ENCODE results near the gene C18orf63. TPM values are rescaled to one million over a fixed set of nuclear protein-coding genes. Genes with fewer than 3 reads are reported as not detected.
A peak's percentile ranks its signal among the peaks of the same experiment; 100 is the strongest.
"Not testable (repeated sequence)": the region's sequence is repeated elsewhere in the genome, so short reads cannot be mapped to it uniquely, and the experiment has no call there.

The C18orf63 gene
- total RNA-seq, 3 donors from 2014 or later = not detected

DNA sequence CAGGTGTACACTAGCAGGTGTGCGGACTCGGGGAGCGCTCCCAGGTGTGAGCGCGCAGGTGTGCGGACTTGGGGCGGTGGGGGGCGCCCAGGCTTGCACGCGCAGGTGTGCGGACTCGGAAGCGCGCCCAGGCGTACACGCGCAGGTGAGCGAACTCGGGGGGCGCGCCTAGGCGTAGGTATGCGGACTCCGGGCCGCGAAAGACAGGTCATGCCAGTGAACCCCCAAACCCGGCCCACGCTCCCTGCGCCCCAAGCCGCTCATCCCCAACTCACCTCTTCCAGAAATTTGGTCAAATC, 24.2 kb upstream of the C18orf63 start:
- Mint-ChIP-seq H3K4me3 (peak overlapping the region; percentile 95), H3K27me3 (ENCODE audit: low read depth) (no peaks in the 10 kb centered on the region), H3K9me3 (no peaks in the 10 kb centered on the region), H3K4me1 (ENCODE audit: low read depth) (peaks cover 18% of the 10 kb centered on the region), H3K36me3 (ENCODE audit: insufficient read depth) (no peaks in the 10 kb centered on the region)
- no peak for DNase-seq
- no peak for ATAC-seq

GRCh38 chr18:74291771-74292540, 23.7 kb upstream of the C18orf63 start, which contains the start of gene CYB5A:
CYB5A (minus strand) TSS chr18:74291963; CDS start chr18:74291875, 88 bp downstream.
- Mint-ChIP-seq H3K36me3 (ENCODE audit: insufficient read depth) (no peaks in the 10 kb centered on the region), H3K9me3 (no peaks in the 10 kb centered on the region), H3K27me3 (ENCODE audit: low read depth) (no peaks in the 10 kb centered on the region), H3K4me1 (ENCODE audit: low read depth) (peaks cover 18% of the 10 kb centered on the region), H3K4me3 (peak within 1 kb of the TSS; percentile 95)
- ATAC-seq (peak; percentile 98 to 100), DNase-seq (peak; percentile 99)

GRCh38 chr18:74292541-74292858, 23.1 kb upstream of the C18orf63 start:
- DNase-seq (no peak), ATAC-seq (no peak)
- H3K9me3 Mint-ChIP-seq = no peaks in the 10 kb centered on the region
- peak overlapping the region; percentile 95 for H3K4me3 Mint-ChIP-seq
- no peaks in the 10 kb centered on the region for H3K27me3 Mint-ChIP-seq (ENCODE audit: low read depth)
- H3K4me1 Mint-ChIP-seq (ENCODE audit: low read depth) = peaks cover 16% of the 10 kb centered on the region
- H3K36me3 Mint-ChIP-seq (ENCODE audit: insufficient read depth) = no peaks in the 10 kb centered on the region

GRCh38 chr18:74292982-74293381, 22.7 kb upstream of the C18orf63 start:
- H3K4me3 Mint-ChIP-seq = peak overlapping the region; percentile 95
- not testable (repeated sequence) for ATAC-seq; H3K27me3 Mint-ChIP-seq (ENCODE audit: low read depth); H3K36me3 Mint-ChIP-seq (ENCODE audit: insufficient read depth); H3K9me3 Mint-ChIP-seq; DNase-seq
- H3K4me1 Mint-ChIP-seq (ENCODE audit: low read depth) = peaks cover 15% of the 10 kb centered on the region

DNA sequence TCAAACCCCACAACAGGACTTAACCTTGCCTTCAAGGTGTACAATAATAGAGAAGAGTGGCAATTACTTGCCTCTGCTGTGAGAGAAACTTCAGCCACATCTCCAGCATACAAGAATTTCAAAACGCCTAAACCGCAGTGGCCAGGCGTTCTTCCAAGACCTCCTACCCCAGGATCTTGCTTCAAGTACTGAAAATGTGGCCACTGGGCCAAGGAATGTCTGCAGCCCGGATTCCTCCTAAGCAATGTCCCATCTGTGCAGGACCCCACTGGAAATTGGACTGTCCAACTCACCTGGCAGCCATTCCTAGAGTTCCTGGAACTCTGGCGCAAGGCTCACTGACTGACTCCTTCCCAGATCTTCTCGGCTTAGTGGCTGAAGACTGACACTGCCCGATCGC, 21.1 kb upstream of the C18orf63 start:
- H3K27me3 Mint-ChIP-seq (ENCODE audit: low read depth) = peaks cover 5% of the 10 kb centered on the region
- no peak for ATAC-seq
- peaks cover 11% of the 10 kb centered on the region for H3K4me1 Mint-ChIP-seq (ENCODE audit: low read depth)
- H3K9me3 Mint-ChIP-seq = no peaks in the 10 kb centered on the region
- DNase-seq = no peak
- H3K4me3 Mint-ChIP-seq = no peak overlapping the region
- no peaks in the 10 kb centered on the region for H3K36me3 Mint-ChIP-seq (ENCODE audit: insufficient read depth)

GRCh38 chr18:74299162-74299561, 16.5 kb upstream of the C18orf63 start:
- peaks cover 13% of the 10 kb centered on the region for H3K27me3 Mint-ChIP-seq (ENCODE audit: low read depth)
- ATAC-seq (no peak), DNase-seq (no peak)
- H3K36me3 Mint-ChIP-seq (ENCODE audit: insufficient read depth) = no peaks in the 10 kb centered on the region
- H3K4me3 Mint-ChIP-seq = no peak overlapping the region
- no peaks in the 10 kb centered on the region for H3K4me1 Mint-ChIP-seq (ENCODE audit: low read depth)
- no peaks in the 10 kb centered on the region for H3K9me3 Mint-ChIP-seq

- no peak for DNase-seq
- ATAC-seq = no peak
- Mint-ChIP-seq H3K4me3 (no peak overlapping the region), H3K36me3 (ENCODE audit: insufficient read depth) (no peaks in the 10 kb centered on the region), H3K4me1 (ENCODE audit: low read depth) (no peaks in the 10 kb centered on the region), H3K9me3 (no peaks in the 10 kb centered on the region), H3K27me3 (ENCODE audit: low read depth) (peaks cover 13% of the 10 kb centered on the region)
These were observed 15.9 kb upstream of the C18orf63 start for GRCh38 chr18:74299746-74300145.

GRCh38 chr18:74303306-74303705, 12.3 kb upstream of the C18orf63 start:
- no peak overlapping the region for H3K4me3 Mint-ChIP-seq
- H3K9me3 Mint-ChIP-seq = no peaks in the 10 kb centered on the region
- DNase-seq (no peak), ATAC-seq (no peak)
- no peaks in the 10 kb centered on the region for H3K4me1 Mint-ChIP-seq (ENCODE audit: low read depth)
- no peaks in the 10 kb centered on the region for H3K36me3 Mint-ChIP-seq (ENCODE audit: insufficient read depth)
- H3K27me3 Mint-ChIP-seq (ENCODE audit: low read depth) = peaks cover 33% of the 10 kb centered on the region

DNA sequence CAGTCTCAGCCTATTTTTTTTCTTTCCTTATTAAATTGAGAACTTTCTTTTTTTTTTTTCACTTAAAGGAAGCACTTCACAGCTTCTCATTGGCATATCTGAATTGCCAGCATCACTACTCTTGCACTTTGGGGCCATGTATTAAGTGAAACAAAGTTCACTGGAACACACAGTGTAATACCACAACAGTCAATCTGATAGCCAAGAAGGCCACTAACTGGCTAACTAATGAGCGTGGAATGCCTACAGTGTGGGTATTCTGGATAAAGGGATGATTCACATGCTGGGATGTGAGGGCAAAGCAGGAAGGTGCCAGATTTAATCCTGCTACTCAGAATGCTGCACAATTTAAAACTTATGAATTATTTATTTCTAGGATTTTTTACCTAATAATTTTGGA, 11.7 kb upstream of the C18orf63 start:
- Mint-ChIP-seq H3K36me3 (ENCODE audit: insufficient read depth) (no peaks in the 10 kb centered on the region), H3K4me1 (ENCODE audit: low read depth) (no peaks in the 10 kb centered on the region), H3K27me3 (ENCODE audit: low read depth) (peaks cover 34% of the 10 kb centered on the region), H3K4me3 (no peak overlapping the region), H3K9me3 (no peaks in the 10 kb centered on the region)
- DNase-seq (no peak), ATAC-seq (no peak)

- peak in 1 of 2 donors; percentile 46 for ATAC-seq
- Mint-ChIP-seq H3K4me3 (no peak overlapping the region), H3K9me3 (no peaks in the 10 kb centered on the region), H3K4me1 (ENCODE audit: low read depth) (peaks cover 4% of the 10 kb centered on the region), H3K36me3 (ENCODE audit: insufficient read depth) (no peaks in the 10 kb centered on the region), H3K27me3 (ENCODE audit: low read depth) (peaks cover 39% of the 10 kb centered on the region)
- DNase-seq = no peak
These were observed 5.2 kb upstream of the C18orf63 start for GRCh38 chr18:74310411-74310810.

DNA sequence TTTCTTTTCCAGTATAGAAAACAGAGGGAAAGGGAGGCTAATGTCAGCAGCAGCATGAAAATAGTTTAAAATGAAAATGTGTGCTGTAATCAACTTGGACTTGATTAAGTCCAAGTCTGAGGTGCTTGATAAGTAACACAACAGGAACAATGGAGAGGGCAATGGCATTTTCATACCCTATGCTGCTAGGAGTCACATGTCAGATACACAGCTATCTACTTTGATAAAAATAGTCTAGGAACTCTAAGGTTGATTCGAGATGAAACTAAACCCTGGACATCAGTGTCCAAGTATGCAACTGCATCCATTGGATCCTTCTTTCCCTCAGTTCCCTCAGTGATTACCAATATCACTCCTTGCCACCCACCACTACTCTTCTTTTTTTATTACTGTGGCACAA, 4.6 kb upstream of the C18orf63 start:
- Mint-ChIP-seq H3K36me3 (ENCODE audit: insufficient read depth) (no peaks in the 10 kb centered on the region), H3K4me1 (ENCODE audit: low read depth) (peaks cover 4% of the 10 kb centered on the region), H3K4me3 (no peak overlapping the region), H3K27me3 (ENCODE audit: low read depth) (peaks cover 33% of the 10 kb centered on the region), H3K9me3 (no peaks in the 10 kb centered on the region)
- ATAC-seq = no peak
- no peak for DNase-seq

GRCh38 chr18:74314759-74315463, 728 bp upstream of the C18orf63 start:
- Mint-ChIP-seq H3K4me3 (no peak overlapping the region), H3K27me3 (ENCODE audit: low read depth) (peaks cover 8% of the 10 kb centered on the region), H3K4me1 (ENCODE audit: low read depth) (peaks cover 4% of the 10 kb centered on the region), H3K36me3 (ENCODE audit: insufficient read depth) (no peaks in the 10 kb centered on the region), H3K9me3 (no peaks in the 10 kb centered on the region)
- DNase-seq = no peak
- ATAC-seq = no peak

DNA sequence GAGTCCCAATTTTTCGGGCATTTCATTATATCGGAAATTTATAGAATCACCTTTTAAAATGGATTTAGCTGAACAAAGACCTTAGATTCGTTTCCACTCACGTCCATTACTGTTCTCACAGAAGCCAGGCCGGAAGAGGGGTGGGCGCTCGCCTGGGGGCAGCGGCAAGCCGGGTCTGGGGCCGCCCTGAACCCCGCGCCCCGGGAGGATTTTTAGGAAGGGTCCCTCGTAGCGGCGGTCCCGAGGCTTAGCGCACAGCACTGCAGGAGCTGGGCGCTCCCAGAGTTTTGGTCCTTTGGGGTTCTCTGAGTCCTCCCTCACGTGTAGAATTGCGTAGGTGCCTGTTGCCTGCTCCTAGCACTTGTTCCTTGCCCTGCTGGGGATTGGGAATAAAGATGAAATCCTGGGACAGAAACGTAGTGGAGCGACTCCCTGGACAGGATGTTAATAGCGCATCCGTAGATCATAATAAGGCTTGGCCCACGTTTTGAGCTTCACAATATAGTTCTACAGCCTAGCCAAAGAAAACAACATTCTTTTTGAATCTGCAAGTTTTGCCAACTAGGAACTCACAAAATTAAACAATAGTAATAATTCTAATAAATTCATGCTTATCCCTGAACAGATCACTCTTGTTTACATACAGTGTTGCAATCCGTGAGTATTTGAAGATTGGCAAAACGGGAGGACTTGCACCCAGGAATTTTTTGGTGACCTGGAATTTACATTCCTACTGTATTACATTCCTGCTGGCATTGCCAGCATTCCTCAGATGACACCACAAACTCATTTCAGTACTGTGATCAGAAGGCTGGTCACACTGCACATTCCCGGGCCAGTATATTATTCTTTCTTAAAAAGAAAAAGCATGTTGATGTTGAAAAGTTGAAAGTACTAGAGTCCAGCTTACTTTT, 875 bp downstream of the C18orf63 start:
- no peaks in the 10 kb centered on the region for H3K36me3 Mint-ChIP-seq (ENCODE audit: insufficient read depth)
- no peak for DNase-seq
- no peaks in the 10 kb centered on the region for H3K9me3 Mint-ChIP-seq
- H3K4me1 Mint-ChIP-seq (ENCODE audit: low read depth) = no peaks in the 10 kb centered on the region
- H3K27me3 Mint-ChIP-seq (ENCODE audit: low read depth) = no peaks in the 10 kb centered on the region
- ATAC-seq = no peak
- H3K4me3 Mint-ChIP-seq = no peak overlapping the region

- no peaks in the 10 kb centered on the region for H3K9me3 Mint-ChIP-seq
- H3K4me1 Mint-ChIP-seq (ENCODE audit: low read depth) = no peaks in the 10 kb centered on the region
- no peaks in the 10 kb centered on the region for H3K36me3 Mint-ChIP-seq (ENCODE audit: insufficient read depth)
- peaks cover 3% of the 10 kb centered on the region for H3K27me3 Mint-ChIP-seq (ENCODE audit: low read depth)
- DNase-seq (no peak), ATAC-seq (no peak)
- H3K4me3 Mint-ChIP-seq = no peak overlapping the region
These were observed 10.6 kb downstream of the C18orf63 start for GRCh38 chr18:74326231-74326630.
